ENCODE measurements around the gene SGCA. TPM values are rescaled to one million over a fixed set of nuclear protein-coding genes. Genes with fewer than 3 reads are reported as not detected.

The SGCA gene
- total RNA-seq, 1 experiment from 2014 or later, result 0.24 TPM

- Histone ChIP-seq H3K79me2 (ENCODE audit: insufficient read depth, low read length) (no peaks in the 10 kb centered on the region), H2BK120ac (ENCODE audit: low read depth, low read length, poor library complexity, severe bottlenecking) (no peak overlapping the region), H4K8ac (replicated peaks; ENCODE audit: insufficient read length, low read depth, low read length) (no peak overlapping the region), H3K14ac (ENCODE audit: insufficient read depth, low read length) (no peak overlapping the region), H2BK15ac (ENCODE audit: low read depth, low read length) (no peak overlapping the region), H4K91ac (ENCODE audit: insufficient read length, low read depth, low read length) (no peak overlapping the region), H4K5ac (ENCODE audit: insufficient read length, low read depth, low read length) (no peak overlapping the region), H3T11ph (ENCODE audit: low read length) (no peak overlapping the region), H3K27ac (ENCODE audit: insufficient read length, low read depth, low read length) (no peak overlapping the region), H3K79me1 (ENCODE audit: insufficient read depth, low read depth, low read length, poor library complexity, severe bottlenecking) (no peaks in the 10 kb centered on the region), H3K23me2 (ENCODE audit: insufficient read length, low read depth, low read length, poor library complexity, severe bottlenecking) (peaks cover 11% of the 10 kb centered on the region), H3K9me3 (ENCODE audit: control insufficient read depth, low read depth, low read length) (no peaks in the 10 kb centered on the region), H2BK12ac (ENCODE audit: insufficient read length, low read depth, low read length) (no peak overlapping the region), H3K23ac (ENCODE audit: insufficient read length, low read depth, low read length) (no peak overlapping the region), H2AFZ (ENCODE audit: low read length) (no peak overlapping the region), H2BK5ac (ENCODE audit: insufficient read length, low read length) (no peak overlapping the region), H3K27me3 (ENCODE audit: insufficient read depth, low read length) (no peaks in the 10 kb centered on the region; the same call in 1 of the 2 replicates), H3K9ac (ENCODE audit: extremely low read depth, insufficient read length, low read length) (no peak overlapping the region), H2BK20ac (ENCODE audit: low read depth, low read length, poor library complexity, severe bottlenecking) (no peak overlapping the region), H3K4ac (ENCODE audit: low read depth, low read length) (no peak overlapping the region), H3K4me1 (ENCODE audit: insufficient read depth, low read length) (no peaks in the 10 kb centered on the region; the same call in 1 of the 2 replicates), H2AK5ac (ENCODE audit: insufficient read length, low read length) (no peak overlapping the region), H3K18ac (ENCODE audit: insufficient read length, low read depth, low read length) (no peak overlapping the region), H3K4me2 (ENCODE audit: insufficient read depth, insufficient read length, low read length) (no peak overlapping the region), H4K20me1 (ENCODE audit: control insufficient read depth, insufficient read depth, insufficient read length) (peaks cover 1% of the 10 kb centered on the region), H3K56ac (ENCODE audit: insufficient read length, low read depth, low read length) (no peak overlapping the region)
- Mint-ChIP-seq H3K27me3 (ENCODE audit: low read depth) (peaks cover 9% of the 10 kb centered on the region), H3K4me1 (peaks cover 30 to 50% of the 10 kb centered on the region in 2 experiments), H3K36me3 (ENCODE audit: insufficient read depth in 1 of 3, low read depth in 3 of 3) (peaks cover 19 to 58% (median 47%) of the 10 kb centered on the region in 3 experiments; a peak in 6 of 7 replicates), H3K27ac (peak overlapping the region in 1 of 3 experiments; percentile 70; a peak in 1 of 7 replicates), H3K9me3 (no peaks in the 10 kb centered on the region), H3K4me3 (no peak overlapping the region)
- DNase-seq, result no peak
- WGBS (ENCODE audit: extremely low coverage, insufficient read length, low lambda C conversion rate), result no CpG with 5 or more reads among the region's 6 CpGs
- TF ChIP-seq, protein P1, sequence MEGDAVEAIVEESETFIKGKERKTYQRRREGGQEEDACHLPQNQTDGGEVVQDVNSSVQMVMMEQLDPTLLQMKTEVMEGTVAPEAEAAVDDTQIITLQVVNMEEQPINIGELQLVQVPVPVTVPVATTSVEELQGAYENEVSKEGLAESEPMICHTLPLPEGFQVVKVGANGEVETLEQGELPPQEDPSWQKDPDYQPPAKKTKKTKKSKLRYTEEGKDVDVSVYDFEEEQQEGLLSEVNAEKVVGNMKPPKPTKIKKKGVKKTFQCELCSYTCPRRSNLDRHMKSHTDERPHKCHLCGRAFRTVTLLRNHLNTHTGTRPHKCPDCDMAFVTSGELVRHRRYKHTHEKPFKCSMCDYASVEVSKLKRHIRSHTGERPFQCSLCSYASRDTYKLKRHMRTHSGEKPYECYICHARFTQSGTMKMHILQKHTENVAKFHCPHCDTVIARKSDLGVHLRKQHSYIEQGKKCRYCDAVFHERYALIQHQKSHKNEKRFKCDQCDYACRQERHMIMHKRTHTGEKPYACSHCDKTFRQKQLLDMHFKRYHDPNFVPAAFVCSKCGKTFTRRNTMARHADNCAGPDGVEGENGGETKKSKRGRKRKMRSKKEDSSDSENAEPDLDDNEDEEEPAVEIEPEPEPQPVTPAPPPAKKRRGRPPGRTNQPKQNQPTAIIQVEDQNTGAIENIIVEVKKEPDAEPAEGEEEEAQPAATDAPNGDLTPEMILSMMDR (conservative IDR thresholded peaks at IDR 0.05), result no peak
Measured at GRCh38 chr17:50144355-50144754, 21.4 kb upstream of the SGCA start.

Measured in H9 (cell line).